Spleen (tissue), 11 donors: Measurements from ENCODE around the gene METTL26. TPM values are rescaled to one million over a fixed set of nuclear protein-coding genes. Genes with fewer than 3 reads are reported as not detected.

Source experiments
- DNase-seq: peaks from one replicate; pipeline ENCODE4 v3.0.0-alpha.2; 2020
- H3K27ac ChIP-seq, 8 donors: fragments of 200-600 bp; sonication (generic) in 7 of 8; 1 replicate in 4 of 8; 2 replicates in 4 of 8; pipeline versions ENCODE4 v1.5.0 to v1.8.0; 2016 to 2021; ENCODE audit warnings: inconsistent platforms in 4 of 8, mild to moderate bottlenecking in 4 of 8, moderate library complexity in 1 of 8
- H3K27me3 ChIP-seq, 7 donors: fragments of 200-600 bp; sonication (generic) in 6 of 7; replicated peaks in 1 of 7; 1 replicate in 4 of 7; 2 replicates in 3 of 7; pipeline versions ENCODE4 v1.5.0 to v1.8.0; 2016 to 2021; ENCODE audit warnings: inconsistent platforms in 3 of 7, mild to moderate bottlenecking in 1 of 7
- H3K36me3 ChIP-seq, 6 donors: fragments of 200-600 bp; sonication (generic) in 5 of 6; 1 replicate in 4 of 6; 2 replicates in 2 of 6; pipeline versions ENCODE4 v1.5.0 to v1.8.0; 2016 to 2021; ENCODE audit warnings: inconsistent platforms in 2 of 6
- H3K4me1 ChIP-seq, 6 donors: fragments of 200-600 bp; sonication (generic) in 5 of 6; 1 replicate in 3 of 6; 2 replicates in 3 of 6; pipeline versions ENCODE4 v1.5.0 to v1.8.0; 2016 to 2021; ENCODE audit warnings: inconsistent platforms in 3 of 6
- H3K4me3 ChIP-seq, 8 donors: fragments of 200-600 bp; sonication (generic) in 7 of 8; 1 replicate in 4 of 8; 2 replicates in 4 of 8; pipeline versions ENCODE4 v1.5.0 to v1.8.0; 2016 to 2021; ENCODE audit warnings: inconsistent platforms in 4 of 8, mild to moderate bottlenecking in 4 of 8, moderate library complexity in 2 of 8
- H3K9me3 ChIP-seq, 8 donors: fragments of 200-600 bp; sonication (generic) in 7 of 8; 1 replicate in 4 of 8; 2 replicates in 4 of 8; pipeline versions ENCODE4 v1.5.0 to v1.8.0; 2016 to 2021; ENCODE audit warnings: inconsistent platforms in 4 of 8
- CTCF ChIP-seq, 11 experiments: fragments of 200-600 bp in 7 of 11; fragments of 450-650 bp in 4 of 11; sonication (generic) in 4 of 11; IDR thresholded peaks in 8 of 11; conservative IDR thresholded peaks in 3 of 11; 1 replicate in 7 of 11; 2 replicates in 4 of 11; pipeline versions ENCODE4 v1.4.0 to v1.8.0; 2016 to 2021; ENCODE audit warnings: antibody characterized with exemption in 11 of 11, inconsistent platforms in 4 of 11, mild to moderate bottlenecking in 1 of 11
- POLR2A ChIP-seq, 3 donors: fragments of 450-650 bp; IDR thresholded peaks; one replicate each; pipeline ENCODE4 v1.5.1; 2017; ENCODE audit warnings: antibody characterized with exemption in 3 of 3, mild to moderate bottlenecking in 1 of 3
- POLR2AphosphoS5 ChIP-seq, 3 donors: sonication (generic); formaldehyde crosslinking; IDR thresholded peaks; one replicate each; pipeline ENCODE4 v1.5.1; 2017; ENCODE audit warnings: antibody characterized with exemption in 3 of 3
- WGBS, 5 donors: extraction: QIAGEN DNeasy Blood & Tissue Kit in 3 of 5; methylation state at CpG; one replicate each; pipeline versions ENCODE4 v1.1.5 to v1.1.7; 2013 to 2018; 5-methylcytosine and 5-hydroxymethylcytosine counted together
- intact Hi-C: fragments of 100-400 bp; cut with DNase I; formaldehyde crosslinking; loops from one replicate; pipeline ENCODE4 v1.15.0; 2023; ENCODE audit warnings: low total_unique reads
- polyA plus RNA-seq, 3 donors: library from polyadenylated mRNA; stranded (reverse); fragments of 200-250 nt; gene quantifications; one replicate each; pipeline ENCODE4 v1.2.1, GENCODE V29; 2013
- total RNA-seq, 7 donors: library from RNA; depleted of rRNA in 3 of 7; stranded (reverse); fragments of >200 nt in 3 of 7; fragmentation: NEBNext Ultra II Directional in 4 of 7; extraction: Animal tissue kit (Norgen Biotek cat#: 25700) in 4 of 7; gene quantifications; one replicate each; pipeline versions ENCODE4 v1.1.0 to v1.2.1, GENCODE V29; 2016 to 2021
- donor health status: healthy with polysubstance abuse.
- donor health status: DM: no; HTN: no; CAD: no; lungs with moderate emphysema.
- donor health status: DM: no; HTN: no; CAD: no.
- donor health status: Bipolar disorder and iron deficiency.
- donor health status: healthy.
- donor health status: DM: no; HTN: no; CAD: no.
- donor health status: DM: yes; HTN: yes; CAD: no.

Gene METTL26
- total and polyA plus RNA-seq, 10 donors, result 39.6 to 165 (median 59.4) TPM

DNA sequence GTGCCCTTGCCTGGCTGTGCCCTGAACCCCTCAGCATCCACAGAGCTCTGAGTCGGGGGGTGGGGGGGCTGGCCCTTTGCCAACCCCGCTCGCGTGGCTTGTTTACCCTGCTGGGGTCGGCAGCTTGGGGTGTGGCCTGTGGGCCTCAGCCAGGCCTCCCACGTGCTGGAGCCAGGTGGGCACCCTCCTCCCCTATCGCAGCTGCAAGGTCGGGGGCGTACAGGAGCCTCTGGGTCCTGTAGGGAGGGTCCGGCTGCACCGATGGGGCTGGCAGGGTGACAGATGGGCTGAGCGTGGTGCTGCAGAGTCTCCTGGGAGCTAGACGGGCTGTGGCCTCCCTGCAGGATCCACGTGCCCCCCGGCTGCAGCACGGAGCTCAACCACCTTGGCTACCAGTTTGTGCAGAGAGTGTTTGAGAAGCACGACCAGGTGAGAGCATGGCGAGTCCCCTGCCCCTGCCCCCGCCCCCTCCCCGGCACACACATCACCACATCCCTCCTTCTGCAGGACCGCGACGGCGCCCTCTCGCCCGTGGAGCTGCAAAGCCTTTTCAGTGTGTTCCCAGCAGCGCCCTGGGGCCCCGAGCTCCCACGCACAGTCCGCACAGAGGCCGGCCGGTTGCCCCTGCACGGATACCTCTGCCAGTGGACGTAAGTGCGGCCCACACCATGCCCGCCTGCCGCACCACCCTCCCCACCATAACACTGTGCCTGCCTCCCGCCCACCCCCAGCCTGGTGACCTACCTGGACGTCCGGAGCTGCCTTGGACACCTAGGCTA is 35.4 kb upstream of the METTL26 start:
- Histone ChIP-seq H3K4me1 (peaks cover 28 to 71% (median 51%) of the 10 kb centered on the region in 6 donors), H3K4me3 (no peak overlapping the region), H3K27me3 (peaks cover 0 to 23% (median 7%) of the 10 kb centered on the region in 7 donors), H3K9me3 (no peaks in the 10 kb centered on the region), H3K27ac (no peak overlapping the region), H3K36me3 (peaks cover 0 to 57% (median 45%) of the 10 kb centered on the region in 6 donors)
- intact Hi-C loops, result no loop called here
- 88 to 97% (median 90%) methylated on average over 13 to 40 of the region's 40 CpGs for WGBS, 5 donors
- DNase-seq, result no peak
- TF ChIP-seq POLR2A (IDR thresholded peaks at IDR 0.05) (no peak), POLR2AphosphoS5 (IDR thresholded peaks at IDR 0.05) (no peak), CTCF (IDR thresholded peaks at IDR 0.05 in 8 of 11, conservative IDR thresholded peaks at IDR 0.05 in 3 of 11) (no peak)

GRCh38 chr16:670485-671352 is 34.6 kb upstream of the METTL26 start:
- intact Hi-C loops, result no loop called here
- 93 to 97% (median 94%) methylated on average over 48 to 52 of the region's 52 CpGs for WGBS, 5 donors
- no peak overlapping the region for H3K4me3 ChIP-seq
- no peak overlapping the region for H3K27ac ChIP-seq
- H3K36me3 ChIP-seq, result peaks cover 0 to 57% (median 45%) of the 10 kb centered on the region in 6 donors
- DNase-seq, result no peak
- H3K27me3 ChIP-seq, result peaks cover 0 to 15% (median 5%) of the 10 kb centered on the region in 7 donors
- no peaks in the 10 kb centered on the region for H3K9me3 ChIP-seq
- TF ChIP-seq POLR2AphosphoS5 (IDR thresholded peaks at IDR 0.05), result peak in 1 of 3 donors; percentile 21
- TF ChIP-seq CTCF (IDR thresholded peaks at IDR 0.05 in 8 of 11, conservative IDR thresholded peaks at IDR 0.05 in 3 of 11), result no peak
- peaks cover 24 to 66% (median 47%) of the 10 kb centered on the region in 6 donors for H3K4me1 ChIP-seq

GRCh38 chr16:669666-670065 is 33.6 kb upstream of the METTL26 start:
- 85 to 97% (median 94%) methylated on average over 12 to 13 of the region's 13 CpGs for whole genome bisulfite sequencing, 5 donors
- intact Hi-C loops, result no loop called here
- Histone ChIP-seq H3K4me3 (peak overlapping the region in 2 of 8 donors; percentile 7 to 99), H3K36me3 (peaks cover 0 to 57% (median 45%) of the 10 kb centered on the region in 6 donors), H3K27me3 (peaks cover 0 to 4% (median 0%) of the 10 kb centered on the region in 7 donors), H3K27ac (no peak overlapping the region), H3K4me1 (peaks cover 17 to 55% (median 37%) of the 10 kb centered on the region in 6 donors), H3K9me3 (no peaks in the 10 kb centered on the region)
- DNase-seq, result no peak
- TF ChIP-seq POLR2AphosphoS5 (IDR thresholded peaks at IDR 0.05) (no peak), CTCF (IDR thresholded peaks at IDR 0.05 in 8 of 11, conservative IDR thresholded peaks at IDR 0.05 in 3 of 11) (no peak), POLR2A (IDR thresholded peaks at IDR 0.05) (no peak)
